Cerebellar nuclear complex (tissue), 1 donor: ENCODE measurements around the gene FHL1.
"Not testable (repeated sequence)": the region's sequence is repeated elsewhere in the genome, so short reads cannot be mapped to it uniquely, and the experiment has no call there.

ENCODE experiments used
- DNase-seq, 2 experiments: peaks; one replicate each; lab custom pipeline; 2025; lab: John Stamatoyannopoulos, UW

Gene FHL1

DNA sequence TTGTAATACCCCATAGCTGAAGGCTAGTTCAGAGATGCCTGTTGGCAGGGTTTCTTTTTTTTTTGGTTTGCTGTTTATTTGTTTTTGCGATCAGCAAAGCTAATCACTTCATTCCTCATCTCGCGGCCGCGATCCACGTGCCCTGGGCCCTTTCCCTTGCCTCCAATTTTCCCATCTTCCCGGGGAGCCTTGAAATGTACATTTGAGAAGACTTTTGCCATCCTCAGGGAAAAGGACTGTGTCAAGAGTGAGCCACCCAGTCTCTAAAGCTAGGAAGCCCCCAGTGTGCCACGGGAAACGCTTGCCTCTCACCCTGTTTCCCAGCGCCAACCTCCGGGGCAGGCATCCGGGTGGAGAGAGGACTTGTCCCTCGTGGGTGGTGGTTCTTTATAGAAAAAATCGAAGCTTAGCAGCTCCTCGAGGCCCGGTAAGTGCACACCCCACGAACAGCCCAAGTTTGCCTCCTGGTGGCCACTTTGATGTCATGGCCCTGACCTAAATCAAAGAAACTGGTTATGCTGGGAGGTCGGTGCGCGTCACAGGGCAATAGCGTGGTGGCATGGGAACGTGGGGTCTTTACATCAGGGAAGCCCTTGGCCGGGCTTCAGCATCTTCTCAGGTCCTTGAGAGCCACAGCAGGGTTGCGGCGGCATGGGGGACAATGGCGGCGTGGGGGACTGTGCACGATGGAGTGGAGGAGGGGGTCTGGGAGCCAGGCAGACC, 61.8 kb downstream of the FHL1 start:
- no peak for DNase-seq

GRCh38 chrX:136209751-136210150, 62.4 kb downstream of the FHL1 start:
- no peak for DNase-seq

DNA sequence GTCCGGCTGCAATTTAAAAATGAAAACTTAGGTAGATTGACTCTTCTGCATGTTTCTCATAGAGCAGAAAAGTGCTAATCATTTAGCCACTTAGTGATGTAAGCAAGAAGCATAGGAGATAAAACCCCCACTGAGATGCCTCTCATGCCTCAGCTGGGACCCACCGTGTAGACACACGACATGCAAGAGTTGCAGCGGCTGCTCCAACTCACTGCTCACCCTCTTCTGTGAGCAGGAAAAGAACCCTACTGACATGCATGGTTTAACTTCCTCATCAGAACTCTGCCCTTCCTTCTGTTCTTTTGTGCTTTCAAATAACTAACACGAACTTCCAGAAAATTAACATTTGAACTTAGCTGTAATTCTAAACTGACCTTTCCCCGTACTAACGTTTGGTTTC, 62.9 kb downstream of the FHL1 start:
- DNase-seq: no peak

GRCh38 chrX:136210806-136211205, 63.5 kb downstream of the FHL1 start:
- no peak for DNase-seq

- no peak for DNase-seq
These were observed 64.6 kb downstream of the FHL1 start for GRCh38 chrX:136211766-136212556.

DNA sequence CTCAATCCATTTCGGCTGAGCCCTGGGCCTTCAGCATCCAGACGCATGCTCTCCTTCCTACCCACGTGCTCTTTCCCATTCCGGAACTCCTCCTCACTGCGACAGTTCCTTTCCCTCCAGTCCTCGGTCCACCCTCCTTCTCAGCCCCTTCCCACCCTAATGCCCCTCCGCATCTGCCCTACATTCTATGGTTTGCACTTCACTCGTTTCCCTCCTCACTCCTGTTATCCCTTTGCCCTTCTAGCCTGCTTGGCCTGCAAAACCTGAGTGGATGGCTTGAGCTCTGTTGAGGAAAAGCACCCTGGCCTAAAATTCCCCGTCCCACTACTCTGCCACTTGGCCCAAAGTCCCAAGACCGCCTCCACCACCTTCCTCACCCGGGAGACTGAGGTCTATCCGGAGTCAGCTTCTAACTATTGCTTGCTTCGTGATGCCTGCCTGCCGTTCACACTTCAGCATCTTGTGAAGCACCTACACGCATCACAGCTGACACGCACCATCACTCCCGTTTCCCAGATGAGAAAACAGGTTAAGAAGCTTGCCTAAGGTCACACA, 65.3 kb downstream of the FHL1 start:
- DNase-seq: no peak

DNA sequence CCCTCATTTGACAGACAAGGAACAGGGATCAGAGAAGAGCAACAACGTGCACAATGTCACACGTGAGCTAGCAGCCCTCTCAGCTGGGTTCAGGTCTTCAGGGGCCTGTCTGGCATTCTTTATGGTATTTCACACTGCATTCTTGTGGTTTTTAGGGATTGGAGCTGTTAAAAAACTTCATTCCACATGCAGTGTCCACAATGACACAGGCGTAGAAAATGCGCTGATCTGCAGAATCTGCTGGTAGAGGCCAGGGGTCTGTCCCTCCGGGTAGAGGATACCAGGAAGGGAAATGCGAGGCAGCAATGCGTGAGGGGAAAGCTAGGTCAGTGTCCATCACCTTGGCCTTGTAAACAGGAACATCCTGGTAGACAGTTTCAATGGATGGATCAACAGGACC, 67.2 kb downstream of the FHL1 start:
- DNase-seq: no peak

DNA sequence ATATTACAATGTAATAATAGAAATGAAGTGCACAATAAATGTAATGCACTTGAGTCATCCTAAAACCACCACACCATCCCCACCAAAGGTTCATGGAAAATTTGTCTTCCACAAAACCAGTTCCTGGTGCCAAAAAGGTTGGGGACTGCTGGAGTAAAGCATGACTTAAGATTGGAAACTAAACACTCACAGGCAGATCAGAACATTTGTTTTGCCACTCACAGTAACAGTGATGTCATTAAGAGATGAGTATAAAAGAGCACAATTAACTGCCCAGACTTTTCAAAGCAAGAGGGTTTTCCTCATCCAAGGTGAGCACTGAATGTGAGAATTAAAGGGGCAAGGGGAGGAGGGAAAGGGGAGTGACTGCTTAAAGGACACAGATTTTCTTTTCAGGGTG, 68.2 kb downstream of the FHL1 start:
- no peak for DNase-seq

DNA sequence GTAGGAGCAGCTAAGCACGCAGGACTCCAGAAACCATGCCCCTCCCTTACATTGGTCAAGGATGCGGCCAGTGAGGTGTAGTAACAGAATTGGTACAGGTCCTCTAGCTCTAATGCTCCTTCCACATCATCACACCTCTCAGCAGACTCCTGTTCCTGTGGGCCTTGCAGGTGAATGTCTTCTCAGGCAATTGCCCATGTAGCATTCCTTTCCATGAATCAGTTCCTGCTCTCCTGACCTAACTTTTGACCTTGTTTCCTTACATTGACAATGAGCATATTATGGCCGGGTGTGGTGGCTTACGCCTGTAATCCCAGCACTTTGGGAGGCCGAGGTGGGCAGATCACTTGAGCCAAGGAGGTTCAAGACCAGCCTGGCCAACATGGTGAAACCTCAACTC, 72.6 kb downstream of the FHL1 start:
- no peak for DNase-seq

- no peak for DNase-seq
These were observed 73.2 kb downstream of the FHL1 start for GRCh38 chrX:136220540-136220939.

DNA sequence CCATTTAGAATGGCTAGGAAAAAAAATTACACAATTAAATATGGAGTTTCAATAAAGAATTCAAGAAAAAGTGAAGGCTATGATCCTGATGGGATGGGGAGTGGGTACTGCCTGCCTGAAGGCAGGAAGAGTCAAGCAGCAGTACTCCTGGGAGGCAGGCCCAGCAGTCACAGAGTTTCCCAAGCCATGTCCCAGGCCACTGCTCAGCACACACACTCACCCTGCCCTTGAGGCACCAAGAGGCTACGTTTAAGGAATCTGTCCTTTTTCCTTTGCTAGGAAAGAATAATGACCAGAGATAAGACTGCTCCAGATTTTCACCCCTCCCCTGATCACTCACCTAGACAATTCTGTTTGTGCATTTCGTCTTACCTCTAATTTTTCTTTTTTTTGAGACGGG, 73.6 kb downstream of the FHL1 start:
- DNase-seq: no peak

DNA sequence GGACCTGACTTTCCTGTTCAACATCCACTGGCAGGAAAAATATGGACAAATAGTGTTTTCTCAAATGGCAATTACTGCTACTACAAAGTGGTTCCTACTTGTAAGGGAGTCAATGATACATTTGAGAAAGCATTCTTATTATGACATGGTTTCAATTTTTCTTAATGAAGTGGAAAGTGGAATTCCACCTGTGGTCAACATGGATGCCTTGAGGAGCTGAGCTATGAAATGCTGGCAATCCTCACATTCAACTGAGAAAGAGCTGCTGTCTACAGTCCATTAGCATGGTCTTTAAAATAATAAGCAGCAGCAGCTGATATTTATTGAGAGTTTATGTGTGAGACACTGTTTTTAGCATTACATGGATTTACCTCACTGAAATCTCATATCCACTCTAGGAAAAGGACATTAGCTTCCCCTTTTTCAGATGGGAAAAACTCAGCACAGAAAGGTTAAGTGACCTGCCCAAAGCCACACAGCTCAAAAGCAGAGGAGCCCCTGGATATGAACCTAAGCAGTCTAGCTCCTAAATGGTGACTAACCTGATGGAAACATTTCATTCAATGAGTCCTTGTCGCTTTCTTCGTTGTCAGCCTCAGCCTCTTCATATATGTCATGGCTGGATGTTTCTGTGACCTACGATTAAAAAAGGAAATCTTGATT, 74.6 kb downstream of the FHL1 start:
- no peak for DNase-seq

- no peak for DNase-seq
These were observed 79.7 kb downstream of the FHL1 start for GRCh38 chrX:136227074-136227473.

DNA sequence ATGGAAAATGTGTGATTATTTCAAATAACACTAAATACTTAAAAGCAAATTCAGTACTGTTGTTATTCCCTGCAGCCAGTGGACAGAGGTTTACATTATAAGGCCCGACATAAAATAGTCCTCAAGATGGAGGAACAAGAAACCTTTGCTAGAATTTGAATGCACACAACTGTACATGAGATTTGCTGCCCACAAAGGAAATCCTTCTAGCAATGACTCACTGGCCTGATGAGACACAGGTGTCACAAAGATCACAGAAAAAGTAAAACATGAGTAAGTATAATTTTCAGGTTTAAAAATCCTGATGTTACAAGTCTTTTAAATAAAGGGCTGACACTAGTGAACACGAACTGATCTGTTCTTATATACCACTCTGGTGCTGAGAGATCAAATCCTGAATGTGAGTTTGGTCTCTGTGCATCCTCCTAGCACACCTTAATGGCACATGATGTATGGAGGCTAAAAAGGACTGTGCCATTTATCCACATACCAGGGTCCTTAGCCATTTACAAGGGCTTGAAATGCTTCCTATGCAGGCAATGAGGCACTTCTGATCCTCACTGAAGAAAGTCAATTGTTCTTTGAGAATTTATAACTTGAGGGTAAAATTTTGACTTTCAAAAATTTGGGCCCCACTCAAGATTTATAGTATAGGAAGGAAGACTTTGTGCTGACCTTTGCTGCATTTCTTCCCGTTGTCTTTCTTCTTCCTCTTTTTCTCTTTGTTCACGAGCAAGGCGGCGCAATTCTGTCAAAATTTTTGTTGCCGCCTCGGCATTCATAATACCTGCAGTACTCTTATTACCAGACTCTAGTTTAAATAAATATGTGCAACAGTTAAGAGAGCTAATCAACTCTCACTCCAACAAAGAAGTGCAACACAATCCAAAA, 80.9 kb downstream of the FHL1 start:
- DNase-seq: no peak

- no peak for DNase-seq
These were observed 81.5 kb downstream of the FHL1 start for GRCh38 chrX:136228839-136229207.

- no peak for DNase-seq
These were observed 89.7 kb downstream of the FHL1 start for GRCh38 chrX:136237074-136237473.

GRCh38 chrX:136237849-136238248, 90.5 kb downstream of the FHL1 start:
- DNase-seq: not testable (repeated sequence)

- DNase-seq: no peak
These were observed 98.9 kb downstream of the FHL1 start for GRCh38 chrX:136246201-136246600.

DNA sequence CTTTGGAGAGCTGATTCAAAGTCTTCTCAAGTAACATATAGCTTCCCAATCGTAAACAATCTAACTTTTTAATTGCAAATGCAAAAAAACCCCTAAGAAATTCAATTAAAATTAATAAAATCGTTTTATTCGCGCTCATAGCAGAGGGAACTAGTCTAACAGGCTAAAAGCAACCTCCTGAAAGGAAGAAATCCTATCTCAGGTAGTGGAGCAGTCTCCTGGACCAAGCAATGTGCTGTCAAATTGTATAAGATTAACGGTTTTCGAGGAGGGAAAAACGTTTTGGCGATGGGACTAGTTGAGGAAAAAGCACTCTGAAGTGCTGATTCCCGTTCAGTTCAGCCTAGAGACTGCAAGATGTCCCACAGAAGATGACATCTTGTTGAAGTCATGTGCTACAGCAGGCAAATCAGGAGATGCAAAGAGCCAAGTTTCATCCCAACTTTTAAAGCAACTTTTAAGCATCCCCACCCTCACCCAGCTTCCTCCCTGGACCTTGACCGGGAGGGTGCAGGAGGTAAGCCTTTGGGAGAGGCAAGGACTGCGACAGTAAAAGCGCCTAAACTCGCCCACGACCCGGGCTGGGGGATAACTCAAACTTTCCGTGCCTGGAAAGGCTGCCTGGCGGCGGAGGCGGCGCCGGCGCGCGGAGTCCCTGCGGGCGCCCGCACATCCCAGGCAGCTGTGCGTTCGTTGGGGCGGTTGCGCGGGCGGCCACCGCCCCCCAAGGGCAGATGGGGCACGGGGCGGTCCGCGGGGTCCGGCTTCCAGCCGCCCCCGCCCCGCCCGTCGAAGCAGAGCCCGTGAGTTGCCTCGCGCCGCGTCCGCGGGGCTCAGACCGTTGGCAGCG, 103.1 kb downstream of the FHL1 start:
- DNase-seq: no peak

DNA sequence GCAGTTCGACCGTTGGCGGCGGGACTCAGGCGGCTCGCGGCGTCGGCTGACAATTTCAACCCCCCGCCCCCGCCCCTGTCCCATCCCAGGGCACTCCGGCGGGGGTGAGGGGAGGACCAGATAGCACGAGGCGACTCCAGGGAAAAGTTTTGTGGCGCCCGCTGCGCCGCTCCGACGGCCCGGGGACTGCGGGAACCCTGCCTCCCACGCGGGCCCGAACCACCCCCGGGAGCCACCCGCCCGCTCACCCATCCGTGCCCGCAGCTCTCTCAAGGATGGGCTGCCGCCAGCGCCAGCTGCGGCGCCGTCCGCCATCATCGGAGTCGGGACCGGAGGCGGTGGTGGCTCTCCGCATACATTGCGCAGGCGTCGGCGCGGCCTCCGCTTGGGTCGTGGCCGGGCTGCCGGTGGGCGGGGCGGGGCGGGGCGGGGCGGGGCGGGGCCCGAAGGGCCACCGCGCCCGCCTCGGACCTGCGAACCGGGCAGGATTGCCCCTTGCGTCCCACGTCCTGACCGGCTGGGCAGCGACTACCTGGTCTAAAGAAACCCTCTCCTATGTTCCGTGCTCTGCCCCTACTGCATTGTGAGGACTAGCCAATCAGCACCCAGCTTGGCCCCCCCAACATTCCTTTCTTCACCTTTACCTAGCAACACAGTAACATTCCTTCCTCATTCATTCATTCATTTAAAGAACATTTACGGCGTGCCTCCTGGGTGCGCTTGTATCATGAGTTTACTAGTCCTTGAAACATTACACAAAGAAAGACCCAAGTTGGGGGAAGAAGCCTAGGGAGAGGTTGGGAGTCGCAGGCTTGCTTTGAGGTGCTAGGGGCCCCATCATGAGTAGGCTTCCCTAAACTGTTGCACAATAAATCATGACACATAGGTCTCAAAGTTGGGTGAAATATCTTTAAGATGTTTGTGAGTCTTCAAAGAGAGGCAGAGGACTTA, 104.0 kb downstream of the FHL1 start, which contains the start of gene MAP7D3:
Gene MAP7D3, minus strand, starts transcription at position 360 of the 951 bp plus-strand sequence. Its CDS starts 42 bp downstream, at position 318.
- no peak for DNase-seq
